IPS DF 6.9 (cell line): ENCODE results near the gene IL17RD.

Experiments
- DNase-seq: peaks from one replicate; pipeline ENCODE4 v3.0.0-alpha.2; 2013; ENCODE audit warnings: low read depth, low spot score
- H3K27ac ChIP-seq: one replicate; pipeline ENCODE4 v1.5.1; 2013; ENCODE audit warnings: low read length, control low read depth
- H3K27me3 ChIP-seq: 2 replicates; pipeline ENCODE4 v1.6.1; 2013; ENCODE audit warnings: mild to moderate bottlenecking, low read length; ENCODE audit not compliant: control insufficient read depth, insufficient read depth
- H3K36me3 ChIP-seq: 2 replicates; pipeline ENCODE4 v1.6.1; 2013; ENCODE audit warnings: low read length; ENCODE audit not compliant: control insufficient read depth, insufficient read depth
- H3K4me1 ChIP-seq: 2 replicates; pipeline ENCODE4 v1.6.1; 2013; ENCODE audit warnings: low read length; ENCODE audit not compliant: control insufficient read depth, insufficient read depth
- H3K4me3 ChIP-seq: 2 replicates; pipeline ENCODE4 v1.5.1; 2013; ENCODE audit warnings: mild to moderate bottlenecking, low read length
- H3K9me3 ChIP-seq: 2 replicates; pipeline ENCODE4 v1.6.1; 2013; ENCODE audit warnings: low read length, inconsistent platforms; ENCODE audit not compliant: control insufficient read depth, insufficient read depth
- WGBS: extraction: QIAGEN DNeasy Blood & Tissue Kit; methylation state at CpG from one replicate; pipeline ENCODE4 v1.1.7; 2013; ENCODE audit warnings: mixed read lengths, missing lambda C conversion rate; ENCODE audit not compliant: insufficient read length, insufficient coverage; 5-methylcytosine and 5-hydroxymethylcytosine counted together

The IL17RD gene

GRCh38 chr3:57147071-57147470, 18.1 kb downstream of the IL17RD start:
- WGBS: no CpG with 5 or more reads among the region's 2 CpGs
- no peak for DNase-seq
- no peaks in the 10 kb centered on the region for H3K27me3 ChIP-seq

GRCh38 chr3:57145852-57146251, 19.3 kb downstream of the IL17RD start:
- Histone ChIP-seq H3K9me3 (no peaks in the 10 kb centered on the region), H3K4me1 (peaks cover 7% of the 10 kb centered on the region), H3K27ac (no peak overlapping the region), H3K36me3 (no peaks in the 10 kb centered on the region), H3K27me3 (no peaks in the 10 kb centered on the region), H3K4me3 (no peak overlapping the region)
- DNase-seq: no peak
- WGBS: no CpG with 5 or more reads among the region's 13 CpGs

More at GRCh38 chr3:57147071-57147470, 18.1 kb downstream of the IL17RD start:
- Histone ChIP-seq H3K27ac (no peak overlapping the region), H3K36me3 (no peaks in the 10 kb centered on the region), H3K9me3 (no peaks in the 10 kb centered on the region), H3K4me1 (peaks cover 7% of the 10 kb centered on the region), H3K4me3 (no peak overlapping the region)

DNA sequence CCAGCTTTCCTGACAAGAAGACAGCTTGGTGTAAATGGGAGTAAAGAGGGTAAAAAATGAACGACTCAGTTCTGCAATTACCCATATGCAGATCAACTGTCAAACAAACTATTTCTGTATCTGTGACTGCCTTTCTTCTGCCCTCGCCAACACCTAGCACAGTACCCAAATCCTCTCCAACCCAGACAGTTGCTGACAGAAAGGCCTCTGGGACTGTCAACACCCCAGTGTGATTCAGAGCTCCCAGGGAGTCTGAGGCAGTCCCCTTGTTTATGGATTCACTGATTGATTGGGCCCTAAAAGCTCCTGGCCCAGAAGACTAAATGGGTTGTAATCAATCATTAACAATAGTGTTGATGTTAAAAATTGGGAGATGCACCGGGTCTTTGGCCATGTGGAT, 20.2 kb downstream of the IL17RD start:
- peaks cover 7% of the 10 kb centered on the region for H3K4me1 ChIP-seq
- no peaks in the 10 kb centered on the region for H3K36me3 ChIP-seq
- H3K27me3 ChIP-seq: no peaks in the 10 kb centered on the region
- no peak for DNase-seq
- no peak overlapping the region for H3K4me3 ChIP-seq
- WGBS: no CpG with 5 or more reads among the region's 3 CpGs
- H3K27ac ChIP-seq: no peak overlapping the region
- H3K9me3 ChIP-seq: no peaks in the 10 kb centered on the region

DNA sequence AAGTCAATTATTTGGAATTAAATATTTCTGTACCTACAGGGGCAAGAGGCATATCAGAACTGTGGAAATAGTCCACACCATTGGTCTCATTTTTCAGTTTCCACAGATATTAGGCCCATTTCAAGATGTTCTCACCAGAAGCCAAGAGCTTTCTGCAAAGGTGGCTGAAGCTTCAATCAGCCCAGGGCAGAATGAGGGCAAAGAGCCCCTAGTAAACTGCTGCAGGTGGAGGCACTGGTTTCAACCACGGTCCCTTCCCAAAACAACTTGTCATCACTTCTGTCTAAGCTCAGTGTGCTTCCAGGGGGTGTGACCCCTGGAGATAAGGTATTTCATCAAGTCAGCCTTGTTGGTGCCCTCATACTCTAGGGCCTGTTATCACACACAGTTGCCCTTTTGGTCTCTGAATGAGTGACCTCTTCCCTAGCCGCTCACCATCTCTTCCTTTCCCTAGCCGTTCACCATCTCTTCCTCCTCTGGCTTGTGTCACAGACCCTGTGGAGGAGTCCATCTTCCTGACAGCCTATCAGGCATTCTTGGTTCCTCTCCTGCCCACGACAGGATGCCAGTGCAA, 21.2 kb downstream of the IL17RD start:
- Histone ChIP-seq H3K27me3 (no peaks in the 10 kb centered on the region), H3K4me3 (no peak overlapping the region), H3K4me1 (peaks cover 7% of the 10 kb centered on the region), H3K9me3 (no peaks in the 10 kb centered on the region), H3K36me3 (no peaks in the 10 kb centered on the region), H3K27ac (no peak overlapping the region)
- no CpG with 5 or more reads among the region's 4 CpGs for WGBS
- no peak for DNase-seq

DNA sequence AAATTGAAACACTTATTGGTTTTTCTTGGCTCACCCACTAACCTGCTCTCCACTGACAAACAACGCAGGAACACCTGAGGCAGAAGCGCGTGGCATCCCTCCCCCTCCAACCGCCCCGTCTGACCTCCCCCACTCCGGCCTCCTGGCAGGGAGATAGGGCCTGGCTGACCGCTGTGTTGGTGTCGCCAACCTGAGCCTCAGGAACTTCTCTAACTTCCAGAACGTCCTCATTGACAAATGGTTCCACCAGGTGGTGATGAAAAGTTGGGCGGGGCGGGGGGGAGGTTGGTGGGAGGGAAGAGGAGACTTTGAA, 22.8 kb downstream of the IL17RD start:
- Histone ChIP-seq H3K36me3 (no peaks in the 10 kb centered on the region), H3K4me3 (no peak overlapping the region), H3K27me3 (no peaks in the 10 kb centered on the region), H3K9me3 (no peaks in the 10 kb centered on the region), H3K27ac (no peak overlapping the region), H3K4me1 (peaks cover 7% of the 10 kb centered on the region)
- DNase-seq: no peak
- WGBS: no CpG with 5 or more reads among the region's 11 CpGs

GRCh38 chr3:57141719-57142410, 23.3 kb downstream of the IL17RD start:
- H3K4me3 ChIP-seq: no peak overlapping the region
- no CpG with 5 or more reads among the region's 5 CpGs for WGBS
- no peaks in the 10 kb centered on the region for H3K36me3 ChIP-seq
- no peaks in the 10 kb centered on the region for H3K27me3 ChIP-seq
- no peak overlapping the region for H3K27ac ChIP-seq
- DNase-seq: no peak
- H3K4me1 ChIP-seq: peaks cover 9% of the 10 kb centered on the region
- no peaks in the 10 kb centered on the region for H3K9me3 ChIP-seq

- Histone ChIP-seq H3K9me3 (no peaks in the 10 kb centered on the region), H3K27ac (no peak overlapping the region), H3K27me3 (no peaks in the 10 kb centered on the region), H3K4me1 (peaks cover 11% of the 10 kb centered on the region), H3K4me3 (no peak overlapping the region), H3K36me3 (no peaks in the 10 kb centered on the region)
- no peak for DNase-seq
- no CpG with 5 or more reads among the region's 5 CpGs for WGBS
These were observed 24.3 kb downstream of the IL17RD start for GRCh38 chr3:57140894-57141293.

DNA sequence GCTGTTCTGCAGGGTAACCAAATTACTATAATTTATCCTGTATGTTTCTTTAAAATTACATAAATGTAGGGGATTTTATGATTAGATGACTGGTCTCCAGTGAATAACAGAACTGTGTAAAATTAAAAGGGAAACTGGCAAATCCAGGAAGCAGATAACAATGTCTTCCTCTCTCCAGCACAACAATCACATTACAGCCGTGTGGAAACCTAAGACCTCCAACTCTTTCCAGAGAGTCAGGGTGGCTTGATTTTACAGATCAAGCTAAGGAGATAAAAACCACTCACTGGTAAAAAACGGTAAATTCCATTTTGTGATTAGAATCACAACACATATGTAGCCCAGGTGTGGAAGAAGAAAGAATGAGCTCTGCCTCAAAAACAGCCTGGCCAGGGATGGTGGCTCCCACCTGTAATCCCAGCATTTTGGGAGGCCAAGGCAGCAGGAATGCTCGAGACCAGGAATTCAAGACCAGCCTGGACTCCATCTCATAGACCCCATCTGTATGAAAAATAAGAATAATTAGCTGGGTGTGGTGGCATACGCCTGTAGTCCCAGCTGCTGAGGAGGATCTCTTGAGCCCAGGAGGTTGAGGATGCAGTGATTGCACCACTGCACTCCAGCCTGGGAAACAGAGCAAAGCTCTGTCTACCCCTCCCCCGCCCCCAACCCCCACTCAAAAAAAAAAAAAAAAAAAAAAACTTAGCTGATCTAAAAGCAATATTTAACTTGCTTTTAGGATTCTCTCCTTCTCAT, 29.0 kb downstream of the IL17RD start:
- WGBS: no CpG with 5 or more reads among the region's 5 CpGs
- no peak for DNase-seq
- Histone ChIP-seq H3K4me3 (no peak overlapping the region), H3K27ac (no peak overlapping the region), H3K9me3 (no peaks in the 10 kb centered on the region), H3K27me3 (no peaks in the 10 kb centered on the region), H3K36me3 (no peaks in the 10 kb centered on the region), H3K4me1 (peaks cover 11% of the 10 kb centered on the region; the same call in 1 of the 2 replicates)

- Histone ChIP-seq H3K4me1 (peaks cover 17% of the 10 kb centered on the region; the same call in 1 of the 2 replicates), H3K9me3 (no peaks in the 10 kb centered on the region), H3K36me3 (no peaks in the 10 kb centered on the region), H3K27me3 (no peaks in the 10 kb centered on the region), H3K4me3 (no peak overlapping the region), H3K27ac (no peak overlapping the region)
- WGBS: no CpG with 5 or more reads among the region's 4 CpGs
- no peak for DNase-seq
These were observed 32.0 kb downstream of the IL17RD start for GRCh38 chr3:57133157-57133556.

DNA sequence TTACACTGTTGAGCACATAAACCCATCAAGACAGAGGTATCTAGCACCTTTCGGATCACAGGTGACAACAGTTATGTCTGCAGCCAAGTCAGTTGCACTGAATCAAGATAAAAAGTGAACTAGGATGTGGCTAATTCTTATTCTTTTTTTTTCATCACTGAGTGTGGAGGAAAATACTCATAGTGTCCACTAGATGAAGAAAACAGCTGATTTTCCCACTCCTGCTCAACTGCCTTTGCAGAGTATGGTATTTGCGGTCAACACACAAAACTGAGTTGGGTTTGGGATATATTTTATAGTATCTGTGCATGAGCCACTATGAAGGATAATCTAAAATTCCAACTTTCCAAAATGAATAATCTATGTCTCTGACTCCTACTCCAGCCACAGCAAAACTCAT, 32.5 kb downstream of the IL17RD start:
- Histone ChIP-seq H3K36me3 (no peaks in the 10 kb centered on the region), H3K27ac (no peak overlapping the region), H3K4me3 (no peak overlapping the region), H3K9me3 (no peaks in the 10 kb centered on the region), H3K27me3 (no peaks in the 10 kb centered on the region), H3K4me1 (peaks cover 18% of the 10 kb centered on the region; the same call in 1 of the 2 replicates)
- no CpG with 5 or more reads among the region's 2 CpGs for WGBS
- DNase-seq: no peak
